22Rv1 (cell line): Measurements from ENCODE around the gene DEDD2.

Source experiments
- CTCF ChIP-seq: fragments of 450-650 bp; IDR thresholded peaks from 2 replicates; pipeline ENCODE4 v1.5.1; 2017; ENCODE audit warnings: mild to moderate bottlenecking
- ZFX ChIP-seq: fragments of 450-650 bp; IDR thresholded peaks from 2 replicates; pipeline ENCODE4 v1.6.1; 2017; ENCODE audit warnings: antibody characterized with exemption, borderline replicate concordance

DNA sequence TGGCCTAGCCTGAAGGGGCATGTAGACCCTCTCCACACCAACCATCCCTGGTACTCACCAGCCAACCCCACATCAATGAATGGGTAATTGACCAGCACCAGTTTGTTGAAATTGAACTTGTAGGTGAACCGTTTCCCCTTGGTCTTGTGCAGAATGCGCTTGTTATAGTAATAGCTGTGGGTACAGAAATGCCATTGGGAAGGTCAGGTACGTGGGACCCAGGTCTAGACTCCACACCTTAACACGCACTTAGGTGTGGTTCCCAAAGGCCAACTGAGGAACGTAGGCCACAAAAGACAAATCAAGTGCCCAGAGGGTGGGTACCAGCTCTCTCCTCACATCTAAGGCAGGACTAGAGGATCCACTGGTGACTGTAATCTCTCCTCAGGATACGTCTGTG is 32.3 kb upstream of the DEDD2 start:
- TF ChIP-seq CTCF (no peak), ZFX (no peak)
